ENCODE measurements around the gene EIF4EBP2.

Gene EIF4EBP2

GRCh38 chr10:70432561-70433263 is 28.8 kb downstream of the EIF4EBP2 start:
- no peak for DNase-seq (ENCODE audit: low spot score)

GRCh38 chr10:70433581-70434280 is 29.8 kb downstream of the EIF4EBP2 start:
- no peak for DNase-seq (ENCODE audit: low spot score)

- no peak for DNase-seq (ENCODE audit: low spot score)
Measured at GRCh38 chr10:70435241-70436085, 31.5 kb downstream of the EIF4EBP2 start.

GRCh38 chr10:70437721-70438120 is 33.8 kb downstream of the EIF4EBP2 start:
- no peak for DNase-seq (ENCODE audit: low spot score)

GRCh38 chr10:70440296-70441160 is 36.6 kb downstream of the EIF4EBP2 start:
- DNase-seq (ENCODE audit: low spot score), result no peak

- DNase-seq (ENCODE audit: low spot score), result no peak
Measured at GRCh38 chr10:70441161-70441894, 37.4 kb downstream of the EIF4EBP2 start, which contains the start of gene NODAL. NODAL (minus strand) TSS chr10:70441681; CDS start chr10:70441667, 14 bp downstream.

GRCh38 chr10:70441895-70442309 is 38.0 kb downstream of the EIF4EBP2 start:
- DNase-seq (ENCODE audit: low spot score), result no peak

- no peak for DNase-seq (ENCODE audit: low spot score)
Measured at GRCh38 chr10:70442332-70442988, 38.5 kb downstream of the EIF4EBP2 start.

- DNase-seq (ENCODE audit: low spot score), result no peak
Measured at GRCh38 chr10:70444744-70445143, 40.8 kb downstream of the EIF4EBP2 start.

- DNase-seq (ENCODE audit: low spot score), result no peak
Measured at GRCh38 chr10:70445718-70446657, 42.0 kb downstream of the EIF4EBP2 start.

GRCh38 chr10:70448236-70448635 is 44.3 kb downstream of the EIF4EBP2 start:
- DNase-seq (ENCODE audit: low spot score), result no peak

- no peak for DNase-seq (ENCODE audit: low spot score)
Measured at GRCh38 chr10:70455213-70455630, 51.3 kb downstream of the EIF4EBP2 start.

GRCh38 chr10:70456164-70456563 is 52.2 kb downstream of the EIF4EBP2 start:
- no peak for DNase-seq (ENCODE audit: low spot score)

GRCh38 chr10:70457759-70458305 is 53.9 kb downstream of the EIF4EBP2 start:
- DNase-seq (ENCODE audit: low spot score), result no peak

- DNase-seq (ENCODE audit: low spot score), result no peak
Measured at GRCh38 chr10:70458329-70459060, 54.5 kb downstream of the EIF4EBP2 start.

GRCh38 chr10:70459061-70459773 is 55.3 kb downstream of the EIF4EBP2 start:
- no peak for DNase-seq (ENCODE audit: low spot score)

GRCh38 chr10:70459774-70460490 is 56.0 kb downstream of the EIF4EBP2 start:
- DNase-seq (ENCODE audit: low spot score), result no peak

Data from globus pallidus (tissue), 1 donor.